Measurements from ENCODE around the gene ADAM22. TPM values are rescaled to one million over a fixed set of nuclear protein-coding genes. Genes with fewer than 3 reads are reported as not detected.

ADAM22 gene
- total and polyA plus RNA-seq, 10 of the 15 experiments (the other 5 are each of a cell fraction or from before 2014, with no cell fraction given): 1.4 to 24.5 (median 7.6) TPM

- TF ChIP-seq CUX1 (IDR thresholded peaks at IDR 0.05; ENCODE audit: insufficient replicate concordance, low read depth, low read length) (no peak), NFXL1 (IDR thresholded peaks at IDR 0.05; ENCODE audit: borderline replicate concordance) (no peak), EZH2 (IDR thresholded peaks at IDR 0.05; ENCODE audit: borderline replicate concordance, control insufficient read depth, low read depth, low read length) (no peak), RELA (IDR thresholded peaks at IDR 0.05; ENCODE audit: borderline replicate concordance, partially characterized antibody) (no peak), NKRF (conservative IDR thresholded peaks at IDR 0.05) (no peak), CHD1 (IDR thresholded peaks at IDR 0.05; ENCODE audit: low read depth, low read length) (no peak), CTCF (IDR thresholded peaks at IDR 0.05 in 2 of 3, conservative IDR thresholded peaks at IDR 0.05 in 1 of 3; ENCODE audit: control insufficient read depth in 2 of 3, extremely low read depth in 1 of 3, insufficient read depth in 1 of 3, low read depth in 3 of 3, low read length in 3 of 3) (no peak), BACH1 (IDR thresholded peaks at IDR 0.05; ENCODE audit: borderline replicate concordance) (peak; percentile 86; the same call in 1 of the 2 replicates), RAD51 (IDR thresholded peaks at IDR 0.05) (no peak), MEF2A (IDR thresholded peaks at IDR 0.05; ENCODE audit: insufficient read depth, low read depth, low read length) (0 out of 2 replicates have a peak, but pooled peaks have one; percentile 11), NFYA (IDR thresholded peaks at IDR 0.05; ENCODE audit: borderline replicate concordance, low read depth, low read length) (no peak), PKNOX1 (IDR thresholded peaks at IDR 0.05) (no peak), MYB (IDR thresholded peaks at IDR 0.05; ENCODE audit: borderline replicate concordance, low read depth, low read length) (no peak), MXI1 (IDR thresholded peaks at IDR 0.05; ENCODE audit: low read depth, low read length) (no peak), BRCA1 (IDR thresholded peaks at IDR 0.05; ENCODE audit: low read depth, low read length) (no peak), TCF7 (IDR thresholded peaks at IDR 0.05; ENCODE audit: borderline replicate concordance) (no peak), CHD4 (IDR thresholded peaks at IDR 0.05) (no peak), YBX1 (IDR thresholded peaks at IDR 0.05) (no peak), STAT1 (conservative IDR thresholded peaks at IDR 0.05) (no peak), SIN3A (IDR thresholded peaks at IDR 0.05; ENCODE audit: low read depth, low read length) (no peak), NFYB (IDR thresholded peaks at IDR 0.05; ENCODE audit: insufficient read depth, low read depth, low read length) (no peak), PAX8 (IDR thresholded peaks at IDR 0.05) (no peak)
Observed at GRCh38 chr7:88132725-88133124, 198.7 kb downstream of the ADAM22 start (continued).

All from GM12878 (cell line).